NCI-H69 (cell line): ENCODE data around the gene COQ10A.
A peak's percentile ranks its signal among the peaks of the same experiment; 100 is the strongest.
"Not testable (repeated sequence)": the region's sequence is repeated elsewhere in the genome, so short reads cannot be mapped to it uniquely, and the experiment has no call there.

ENCODE experiments used
- DNase-seq: peaks from one replicate; lab custom pipeline; 2025; lab: John Stamatoyannopoulos, UW

The COQ10A gene

GRCh38 chr12:56278905-56279304 lies 12.2 kb downstream of the COQ10A start:
- DNase-seq, result no peak

- DNase-seq, result no peak
Observed at GRCh38 chr12:56280849-56281248, 14.1 kb downstream of the COQ10A start.

- DNase-seq, result no peak
Observed at GRCh38 chr12:56282030-56282429, 15.3 kb downstream of the COQ10A start.

- DNase-seq, result no peak
Observed at GRCh38 chr12:56282579-56282978, 15.8 kb downstream of the COQ10A start.

DNA sequence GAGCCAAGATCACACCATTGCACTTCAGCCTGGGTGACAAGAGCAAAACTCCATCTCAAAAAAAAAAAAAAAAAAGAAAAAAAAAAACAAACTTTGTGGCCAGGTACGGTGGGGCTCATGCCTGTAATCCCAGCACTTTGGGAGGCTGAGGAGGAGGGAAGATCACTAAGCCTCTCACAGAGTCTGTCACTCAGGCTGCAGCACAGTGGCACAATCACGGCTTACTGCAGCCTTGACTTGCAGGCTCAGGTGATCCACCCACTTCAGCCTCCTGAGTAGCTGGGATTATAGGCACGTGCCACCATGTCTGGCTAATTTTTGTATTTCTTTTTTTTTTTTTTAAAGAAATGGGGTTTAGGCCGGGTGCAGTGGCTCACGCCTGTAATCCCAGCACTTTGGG lies 17.5 kb downstream of the COQ10A start:
- DNase-seq, result not testable (repeated sequence)

DNA sequence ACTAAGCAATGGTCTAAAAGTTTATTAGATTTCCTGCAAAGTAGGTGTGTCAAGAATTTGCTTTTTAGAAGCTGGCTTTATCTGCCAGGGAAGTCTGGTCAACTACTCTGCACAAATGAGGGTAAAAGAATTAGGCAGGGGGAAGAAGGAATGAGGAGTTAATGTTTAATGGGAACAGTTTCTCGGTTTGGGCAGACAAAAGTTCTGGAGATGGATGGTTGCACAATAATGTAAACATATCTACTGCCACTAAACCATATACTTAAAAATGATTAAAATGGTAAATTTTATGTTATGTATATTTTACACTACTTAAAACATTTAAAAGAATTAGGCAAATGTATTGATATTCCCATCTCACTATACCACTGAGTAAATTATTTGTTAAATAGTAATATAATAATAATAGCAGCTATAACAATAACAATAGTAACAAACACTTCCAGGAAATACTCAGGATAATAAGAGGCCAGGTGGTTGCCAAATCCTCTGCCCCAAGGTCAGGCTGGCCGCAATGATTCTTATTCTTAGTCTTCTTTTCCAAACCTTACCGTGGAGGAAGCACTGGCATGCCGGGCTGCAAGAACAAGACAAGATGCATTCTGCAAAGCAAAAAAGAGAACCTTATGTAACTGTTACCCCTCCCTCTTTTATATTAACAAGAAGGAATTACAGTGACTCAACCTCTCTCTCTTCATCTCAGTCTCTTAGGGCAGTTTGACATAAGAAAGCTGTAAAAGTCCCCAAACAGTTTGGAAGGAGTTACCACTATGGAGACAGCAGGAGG lies 19.5 kb downstream of the COQ10A start:
- DNase-seq, result no peak

DNA sequence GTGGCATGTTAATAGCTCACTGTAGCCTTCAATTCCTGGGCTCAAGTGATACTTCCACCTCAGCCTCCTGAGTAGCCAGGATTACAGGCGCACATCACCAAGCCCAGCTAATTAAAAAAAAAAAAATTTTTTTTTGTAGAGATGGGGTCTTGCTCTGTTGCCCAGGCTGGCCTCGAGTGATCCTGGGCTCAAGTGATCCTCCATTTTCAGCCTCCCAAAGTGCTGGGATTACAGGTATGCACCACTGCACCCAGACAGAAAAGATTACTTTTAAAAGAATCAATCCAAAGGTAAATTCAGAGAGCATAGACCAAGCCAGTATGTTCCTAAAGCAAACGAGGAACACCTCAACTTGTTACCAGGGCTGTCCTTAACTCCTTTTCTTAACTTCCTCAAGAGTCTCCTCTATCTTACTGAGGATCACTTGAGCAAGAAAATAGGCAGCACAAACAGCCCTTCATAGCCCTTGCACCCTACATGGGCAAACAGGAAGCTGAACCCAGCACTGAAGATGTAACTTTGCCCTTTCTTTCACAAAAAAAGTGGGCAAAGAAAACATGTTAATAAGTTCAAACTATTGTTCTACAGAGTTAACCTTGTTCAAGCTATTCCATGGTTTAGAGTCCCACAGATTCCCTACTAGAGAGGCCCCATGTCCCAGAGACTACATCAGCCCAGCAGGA lies 22.1 kb downstream of the COQ10A start:
- no peak for DNase-seq

DNA sequence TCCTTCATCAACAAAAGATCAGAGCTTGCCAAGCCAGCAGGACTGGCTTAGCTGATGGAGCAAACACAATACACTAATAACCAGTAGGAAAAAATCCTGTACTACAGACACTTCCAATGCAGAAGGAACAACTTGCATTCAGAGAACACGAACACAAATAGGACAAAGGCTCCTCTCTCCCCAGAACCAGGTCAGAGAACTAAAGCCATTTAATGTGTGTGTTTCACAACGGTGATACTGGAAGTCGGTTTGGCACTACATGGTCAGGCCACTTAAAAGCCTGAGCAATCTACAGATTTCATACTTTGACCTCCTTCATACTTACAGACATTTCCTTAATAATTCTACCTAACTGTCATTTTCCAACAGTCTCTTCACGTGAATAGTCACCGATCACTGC lies 27.1 kb downstream of the COQ10A start:
- DNase-seq, result no peak

DNA sequence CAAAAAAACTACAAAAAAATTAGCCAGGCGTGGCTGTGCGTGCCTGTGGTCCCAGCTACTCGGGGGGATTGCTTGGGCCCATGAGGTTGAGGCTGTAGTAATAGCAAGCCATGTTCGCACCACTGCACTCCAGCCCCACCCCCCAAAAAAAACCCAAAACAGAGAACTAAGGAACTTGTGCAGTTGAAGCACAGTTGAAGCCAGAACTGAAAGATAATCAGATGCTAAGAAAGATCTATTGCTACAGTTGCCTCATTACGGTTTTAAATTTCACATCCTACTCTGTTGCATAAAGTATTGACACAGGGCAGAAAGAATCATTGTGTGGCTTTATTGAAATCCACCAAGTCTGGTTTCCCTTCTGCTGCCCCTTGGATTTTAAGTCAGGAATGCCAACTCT lies 29.6 kb downstream of the COQ10A start:
- no peak for DNase-seq

DNA sequence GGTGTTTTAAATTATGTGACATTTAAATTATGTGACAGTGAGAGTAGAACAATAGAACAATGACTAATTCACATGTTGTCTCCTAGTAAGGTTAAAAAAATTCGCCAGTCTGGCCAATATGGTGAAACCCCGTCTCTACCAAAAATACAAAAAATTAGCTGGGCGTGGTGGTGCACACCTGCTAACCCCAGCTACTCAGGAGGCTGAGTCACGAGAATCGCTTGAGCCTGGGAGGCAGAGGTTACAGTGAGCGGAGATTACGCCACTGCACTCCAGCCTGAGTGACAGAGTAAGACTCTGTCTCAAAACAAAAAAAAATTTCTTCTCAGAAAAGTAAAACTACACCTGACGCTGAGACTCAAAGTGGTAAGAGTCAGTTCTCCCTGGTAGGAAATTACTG lies 30.7 kb downstream of the COQ10A start:
- no peak for DNase-seq

GRCh38 chr12:56298828-56299227 lies 32.1 kb downstream of the COQ10A start:
- DNase-seq, result no peak

DNA sequence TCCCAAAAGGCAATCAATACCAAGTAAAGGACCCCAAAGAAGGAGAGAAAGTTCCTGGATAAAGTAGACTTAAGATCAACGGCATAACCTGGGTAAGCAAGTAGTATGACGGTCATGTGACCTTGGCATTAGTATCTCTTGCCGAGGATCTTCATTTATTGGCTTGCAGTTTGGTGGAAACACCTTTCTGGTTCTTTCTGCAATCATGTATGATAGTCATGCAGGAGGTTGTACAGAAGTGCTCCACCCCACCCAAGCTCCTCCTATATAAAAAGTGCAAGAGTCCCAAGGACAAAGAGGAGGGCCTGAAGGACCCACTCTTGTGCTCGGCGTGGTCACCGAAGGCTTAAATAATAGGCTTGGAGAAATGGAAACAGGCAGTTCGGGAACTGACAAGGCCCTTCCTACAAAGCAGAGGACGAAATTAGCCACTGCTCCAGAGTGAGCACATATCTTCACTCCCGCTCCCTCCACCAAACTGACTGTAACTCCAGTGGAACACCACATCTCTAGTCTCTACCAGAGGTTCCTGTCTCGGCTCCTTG lies 32.6 kb downstream of the COQ10A start:
- DNase-seq, result peak; percentile 61

DNA sequence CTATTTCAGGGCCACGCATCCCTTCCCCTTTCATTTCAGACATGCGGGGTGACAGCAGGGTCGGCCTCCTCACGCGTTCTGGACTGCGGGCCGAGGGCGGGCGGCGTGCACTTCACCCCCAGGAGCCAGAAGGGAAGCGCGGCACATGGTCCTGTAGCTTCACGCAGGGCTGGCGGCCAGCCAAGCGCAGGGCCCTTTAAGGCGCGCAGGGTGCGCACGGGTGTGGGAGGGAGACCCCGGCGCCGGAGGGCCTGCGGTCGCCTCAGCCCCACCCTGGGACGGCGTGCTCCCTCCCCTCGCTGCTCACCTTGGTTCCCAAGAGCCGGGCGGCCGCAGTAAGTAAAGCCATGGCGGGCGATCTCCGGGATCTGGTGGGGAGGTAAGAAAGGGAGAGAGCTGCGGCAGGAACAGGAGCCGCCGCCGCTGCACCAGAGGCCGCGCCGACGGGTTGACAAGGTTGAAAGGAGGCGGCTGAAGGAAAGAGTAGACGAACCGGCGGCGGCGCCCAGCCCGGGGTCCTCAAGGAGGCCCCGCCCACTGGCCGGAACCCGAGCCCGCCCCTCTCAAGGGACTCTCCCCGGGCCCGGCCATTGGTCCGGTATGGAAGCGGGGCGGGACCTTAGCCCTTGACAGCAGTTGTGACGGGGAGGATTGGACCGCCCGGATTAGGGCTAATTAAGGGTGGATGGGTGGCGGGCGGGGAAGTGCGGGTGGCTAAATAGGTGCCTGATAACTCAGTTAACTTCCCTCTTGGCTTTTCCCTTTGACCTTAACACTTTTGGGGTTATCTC lies 33.3 kb downstream of the COQ10A start, which contains the start of gene CS:
Gene CS, minus strand, starts transcription at position 478 of the 791 bp plus-strand sequence. Its CDS starts 129 bp downstream, at position 349.
- DNase-seq, result peak; percentile 100

DNA sequence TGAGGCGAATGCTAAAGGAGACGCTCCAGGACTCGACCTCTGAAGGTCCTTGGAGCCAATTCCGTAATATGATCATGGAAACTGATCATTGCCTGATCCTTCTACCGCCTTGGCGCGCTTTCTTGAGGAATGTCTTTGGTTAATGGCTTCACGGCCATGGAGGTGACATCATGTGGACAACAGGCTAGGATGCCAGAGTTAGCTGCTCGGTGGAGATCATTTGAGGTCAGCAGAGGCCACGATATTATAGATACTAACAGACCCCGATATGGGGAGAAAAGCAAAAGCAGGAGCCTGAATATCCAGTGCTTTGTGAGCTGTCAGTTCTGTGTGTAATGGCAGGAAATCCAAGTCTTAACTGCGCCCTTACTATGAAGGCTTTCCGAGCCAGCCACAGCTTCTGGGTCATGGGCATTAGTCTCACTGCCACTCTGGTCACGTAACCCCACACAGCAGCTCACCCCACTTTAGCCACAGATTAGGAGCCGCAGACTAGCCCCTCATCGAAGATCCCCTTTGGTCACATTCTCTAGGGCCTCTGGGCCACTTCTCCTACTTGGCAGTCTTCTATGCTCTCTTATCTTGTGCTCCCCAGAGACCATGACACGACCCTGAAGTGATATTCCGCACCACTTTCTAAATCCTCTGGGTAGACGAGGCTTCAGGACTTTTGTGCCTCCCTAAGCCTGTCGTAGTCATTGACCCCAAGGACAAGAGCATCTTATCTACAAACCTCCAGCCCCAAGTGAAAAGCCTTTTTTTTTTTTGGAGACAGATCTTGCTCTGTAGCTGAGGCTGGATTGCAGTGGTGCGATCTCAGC lies 34.1 kb downstream of the COQ10A start:
- DNase-seq, result no peak

GRCh38 chr12:56304276-56304675 lies 37.5 kb downstream of the COQ10A start:
- DNase-seq, result no peak

GRCh38 chr12:56304872-56305590 lies 38.3 kb downstream of the COQ10A start:
- no peak for DNase-seq

GRCh38 chr12:56307221-56307965 lies 40.7 kb downstream of the COQ10A start:
- no peak for DNase-seq

GRCh38 chr12:56308714-56309113 lies 42.0 kb downstream of the COQ10A start:
- no peak for DNase-seq

DNA sequence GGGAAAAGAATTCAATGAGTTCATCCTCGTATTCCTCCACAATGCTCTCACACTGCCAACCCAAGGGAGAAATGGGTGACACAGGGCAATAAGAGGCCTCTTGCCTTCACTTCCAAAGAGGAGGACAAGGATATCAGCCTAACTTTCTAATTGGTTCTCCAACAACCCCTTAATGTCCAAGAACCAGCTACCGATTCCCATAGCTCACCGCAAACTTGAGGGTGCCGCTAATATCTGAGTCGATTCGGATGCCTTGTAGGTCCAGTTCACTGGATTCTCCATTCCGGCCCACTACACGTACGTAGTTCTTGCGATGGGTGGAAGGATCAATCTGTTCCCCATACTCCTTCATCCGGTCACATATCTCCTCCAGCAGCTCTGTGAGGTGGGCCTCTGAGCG lies 44.3 kb downstream of the COQ10A start:
- no peak for DNase-seq

GRCh38 chr12:56315249-56315621 lies 48.5 kb downstream of the COQ10A start:
- peak; percentile 58 for DNase-seq
